ENCODE measurements around the gene SAMM50.

DNA sequence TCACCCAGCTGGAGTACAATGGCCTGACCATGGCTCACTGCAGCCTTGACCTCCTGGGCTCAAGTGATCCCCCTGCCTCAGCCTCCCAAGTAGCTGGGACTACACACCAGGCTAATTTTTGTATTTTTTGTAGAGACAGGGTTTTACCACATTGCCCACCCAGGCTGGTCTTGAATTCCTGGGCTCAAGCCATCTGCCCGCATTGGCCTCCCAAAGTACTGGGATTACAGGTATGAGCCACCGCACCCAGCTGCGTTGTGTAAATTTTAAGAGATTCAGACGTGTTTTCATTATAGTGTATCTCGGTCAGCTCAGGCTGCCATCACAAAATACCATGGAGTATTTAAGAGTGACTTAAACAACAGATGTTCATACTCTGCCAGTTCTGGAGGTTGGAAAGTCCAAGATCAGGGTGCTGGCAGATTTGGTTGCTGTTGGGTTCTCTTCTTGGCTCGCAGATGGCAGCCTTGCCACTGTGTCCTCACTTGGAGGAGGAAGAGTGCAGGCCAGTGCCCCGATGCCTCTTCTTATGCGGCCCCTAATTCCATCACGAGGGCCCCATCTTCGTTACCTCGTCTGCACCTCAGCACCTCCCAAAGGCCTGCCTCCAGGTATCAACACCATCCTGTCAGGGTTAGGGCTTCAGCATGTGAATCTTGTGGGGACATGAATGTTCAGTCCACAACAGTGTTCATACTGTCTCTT is 36.2 kb downstream of the SAMM50 start:
- TF ChIP-seq, protein P1, sequence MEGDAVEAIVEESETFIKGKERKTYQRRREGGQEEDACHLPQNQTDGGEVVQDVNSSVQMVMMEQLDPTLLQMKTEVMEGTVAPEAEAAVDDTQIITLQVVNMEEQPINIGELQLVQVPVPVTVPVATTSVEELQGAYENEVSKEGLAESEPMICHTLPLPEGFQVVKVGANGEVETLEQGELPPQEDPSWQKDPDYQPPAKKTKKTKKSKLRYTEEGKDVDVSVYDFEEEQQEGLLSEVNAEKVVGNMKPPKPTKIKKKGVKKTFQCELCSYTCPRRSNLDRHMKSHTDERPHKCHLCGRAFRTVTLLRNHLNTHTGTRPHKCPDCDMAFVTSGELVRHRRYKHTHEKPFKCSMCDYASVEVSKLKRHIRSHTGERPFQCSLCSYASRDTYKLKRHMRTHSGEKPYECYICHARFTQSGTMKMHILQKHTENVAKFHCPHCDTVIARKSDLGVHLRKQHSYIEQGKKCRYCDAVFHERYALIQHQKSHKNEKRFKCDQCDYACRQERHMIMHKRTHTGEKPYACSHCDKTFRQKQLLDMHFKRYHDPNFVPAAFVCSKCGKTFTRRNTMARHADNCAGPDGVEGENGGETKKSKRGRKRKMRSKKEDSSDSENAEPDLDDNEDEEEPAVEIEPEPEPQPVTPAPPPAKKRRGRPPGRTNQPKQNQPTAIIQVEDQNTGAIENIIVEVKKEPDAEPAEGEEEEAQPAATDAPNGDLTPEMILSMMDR (IDR thresholded peaks at IDR 0.05), result no peak
- TF ChIP-seq EZH2 (IDR thresholded peaks at IDR 0.05) (no peak), EZH2phosphoT487 (IDR thresholded peaks at IDR 0.05) (no peak)
